AG04450 (cell line): ENCODE data around the gene SLC7A7. TPM values are rescaled to one million over a fixed set of nuclear protein-coding genes. Genes with fewer than 3 reads are reported as not detected.

Experiments used
- CTCF ChIA-PET: fragments of 300-600, 350-600 bp; formaldehyde crosslinking; extraction: SDS; loops from one replicate; lab custom pipeline; 2022; ENCODE audit warnings: antibody characterized with exemption, inconsistent platforms; lab: Charles Lee
- POLR2A ChIA-PET: fragments of 350-600 bp; formaldehyde crosslinking; extraction: SDS; loops from one replicate; lab custom pipeline; 2021; ENCODE audit warnings: antibody characterized with exemption, inconsistent platforms; lab: Yijun Ruan, JAX
- DNase-seq: peaks from one replicate; pipeline ENCODE4 v3.0.0-alpha.2; 2011; ENCODE audit warnings: low read depth, low spot score
- H3K27ac ChIP-seq: one replicate; pipeline ENCODE4 v1.5.1; 2012; ENCODE audit warnings: low read depth, low read length, control low read depth
- H3K27me3 ChIP-seq: one replicate; pipeline ENCODE4 v1.6.0; 2012; ENCODE audit warnings: low read length; ENCODE audit not compliant: control insufficient read depth, insufficient read depth
- H3K4me3 ChIP-seq: 2 replicates; pipeline ENCODE4 v1.5.1; 2011; ENCODE audit warnings: mild to moderate bottlenecking, low read depth, low read length, control low read depth
- H3K9me3 ChIP-seq: 2 replicates; pipeline ENCODE4 v1.5.1; 2012; ENCODE audit warnings: low read length; ENCODE audit not compliant: control insufficient read depth, insufficient read depth
- CTCF ChIP-seq: IDR thresholded peaks from 2 replicates; pipeline ENCODE4 v1.5.1; 2011; ENCODE audit warnings: low read depth, low read length, control low read depth, inconsistent platforms
- polyA plus RNA-seq: library from polyadenylated mRNA; depleted of rRNA; stranded (reverse); fragments of >200 nt; gene quantifications from 2 replicates; pipeline ENCODE4 v1.2.3, GENCODE V29; 2011

The SLC7A7 gene
- polyA plus RNA-seq, 1 experiment, result 7.7 TPM

GRCh38 chr14:22753586-22753985 lies 61.6 kb downstream of the SLC7A7 start:
- POLR2A ChIA-PET, result no interaction called here
- Histone ChIP-seq H3K27me3 (peaks cover 18% of the 10 kb centered on the region), H3K4me3 (no peak overlapping the region), H3K27ac (no peak overlapping the region), H3K9me3 (no peaks in the 10 kb centered on the region)
- DNase-seq, result no peak
- no peak for TF ChIP-seq CTCF
- CTCF ChIA-PET, result no interaction called here

GRCh38 chr14:22752422-22752821 lies 62.8 kb downstream of the SLC7A7 start:
- no peaks in the 10 kb centered on the region for H3K9me3 ChIP-seq
- H3K27me3 ChIP-seq, result peaks cover 22% of the 10 kb centered on the region
- no peak overlapping the region for H3K4me3 ChIP-seq
- TF ChIP-seq CTCF, result no peak
- ChIA-PET POLR2A (no interaction called here), CTCF (interaction anchor here (1.4 kb wide), 1 partner anchor 182 kb away, joined by 4 read pairs; no protein-coding TSS in a partner anchor)
- DNase-seq, result no peak
- H3K27ac ChIP-seq, result no peak overlapping the region

- ChIA-PET CTCF (interaction anchor here (1.6 kb wide), 1 partner anchor 178 kb away, joined by 5 read pairs; no protein-coding TSS in a partner anchor), POLR2A (no interaction called here)
- Histone ChIP-seq H3K4me3 (no peak overlapping the region), H3K9me3 (no peaks in the 10 kb centered on the region), H3K27me3 (peaks cover 24% of the 10 kb centered on the region), H3K27ac (no peak overlapping the region)
- DNase-seq, result no peak
- TF ChIP-seq CTCF, result no peak
Measured at GRCh38 chr14:22748631-22749068, 66.6 kb downstream of the SLC7A7 start.

GRCh38 chr14:22748206-22748605 lies 67.0 kb downstream of the SLC7A7 start:
- Histone ChIP-seq H3K4me3 (no peak overlapping the region), H3K27ac (no peak overlapping the region), H3K27me3 (peaks cover 24% of the 10 kb centered on the region), H3K9me3 (no peaks in the 10 kb centered on the region)
- CTCF ChIA-PET, result no interaction called here
- DNase-seq, result no peak
- no peak for TF ChIP-seq CTCF
- POLR2A ChIA-PET, result no interaction called here

- Histone ChIP-seq H3K9me3 (no peaks in the 10 kb centered on the region), H3K27ac (no peak overlapping the region), H3K4me3 (no peak overlapping the region), H3K27me3 (peaks cover 22% of the 10 kb centered on the region)
- CTCF ChIA-PET, result interaction anchor here (0.7 kb wide), 1 partner anchor 35 kb away, joined by 3 read pairs; no protein-coding TSS in a partner anchor
- DNase-seq, result no peak
- POLR2A ChIA-PET, result no interaction called here
- no peak for TF ChIP-seq CTCF
Measured at GRCh38 chr14:22747769-22748168, 67.5 kb downstream of the SLC7A7 start.
